ENCODE results near the gene CDC6.

GRCh38 chr17:40331743-40332641 lies 44.3 kb downstream of the CDC6 start:
- TF ChIP-seq CTCF (conservative IDR thresholded peaks at IDR 0.05) (no peak), EZH2 (IDR thresholded peaks at IDR 0.05; ENCODE audit: low read depth) (no peak)
